Epidermal melanocyte (primary cell): ENCODE data around the gene SORCS3.

Experiments used
- DNase-seq: peaks from one replicate; pipeline ENCODE4 v3.0.0; 2011; ENCODE audit warnings: low spot score; ENCODE audit not compliant: insufficient read length

The SORCS3 gene

GRCh38 chr10:105001269-105001668, 360.2 kb downstream of the SORCS3 start:
- no peak for DNase-seq

GRCh38 chr10:105010411-105011121, 369.5 kb downstream of the SORCS3 start:
- no peak for DNase-seq

- DNase-seq, result no peak
Measured at GRCh38 chr10:105017116-105017515, 376.0 kb downstream of the SORCS3 start.

GRCh38 chr10:105017691-105018090, 376.6 kb downstream of the SORCS3 start:
- DNase-seq, result no peak

GRCh38 chr10:105023211-105024111, 382.4 kb downstream of the SORCS3 start:
- DNase-seq, result no peak

- no peak for DNase-seq
Measured at GRCh38 chr10:105024184-105024583, 383.1 kb downstream of the SORCS3 start.

- DNase-seq, result no peak
Measured at GRCh38 chr10:105025092-105025491, 384.0 kb downstream of the SORCS3 start.

- DNase-seq, result no peak
Measured at GRCh38 chr10:105026566-105026965, 385.5 kb downstream of the SORCS3 start.

GRCh38 chr10:105029286-105029685, 388.2 kb downstream of the SORCS3 start:
- DNase-seq, result no peak

GRCh38 chr10:105037022-105037421, 395.9 kb downstream of the SORCS3 start:
- DNase-seq, result no peak

GRCh38 chr10:105041956-105042355, 400.9 kb downstream of the SORCS3 start:
- DNase-seq, result no peak

GRCh38 chr10:105042906-105043552, 401.9 kb downstream of the SORCS3 start:
- DNase-seq, result no peak

- DNase-seq, result no peak
Measured at GRCh38 chr10:105044902-105045301, 403.8 kb downstream of the SORCS3 start.

GRCh38 chr10:105056413-105056812, 415.3 kb downstream of the SORCS3 start:
- DNase-seq, result no peak

GRCh38 chr10:105062951-105063350, 421.9 kb downstream of the SORCS3 start:
- DNase-seq, result no peak

GRCh38 chr10:105063796-105064195, 422.7 kb downstream of the SORCS3 start:
- no peak for DNase-seq

- no peak for DNase-seq
Measured at GRCh38 chr10:105068497-105068896, 427.4 kb downstream of the SORCS3 start.

GRCh38 chr10:105070249-105070648, 429.2 kb downstream of the SORCS3 start:
- DNase-seq, result no peak

GRCh38 chr10:105070952-105071351, 429.9 kb downstream of the SORCS3 start:
- no peak for DNase-seq

GRCh38 chr10:105071980-105072379, 430.9 kb downstream of the SORCS3 start:
- DNase-seq, result no peak

- no peak for DNase-seq
Measured at GRCh38 chr10:105073999-105074398, 432.9 kb downstream of the SORCS3 start.

GRCh38 chr10:105075031-105075430, 433.9 kb downstream of the SORCS3 start:
- DNase-seq, result no peak
